Choroid plexus epithelial cell (primary cell): Measurements from ENCODE around the gene APOB.

Experiments
- DNase-seq: peaks from one replicate; pipeline ENCODE4 v3.0.0-alpha.2; 2010; ENCODE audit warnings: low read depth
- H3K4me3 ChIP-seq: 2 replicates; pipeline ENCODE4 v1.5.1; 2011; ENCODE audit warnings: low read depth, mild to moderate bottlenecking, control low read depth, low read length, moderate library complexity
- CTCF ChIP-seq: conservative IDR thresholded peaks from 2 replicates; pipeline ENCODE4 v1.5.1; 2011; ENCODE audit warnings: low read depth, mild to moderate bottlenecking, control low read depth, inconsistent platforms, low read length, moderate library complexity

Gene APOB

GRCh38 chr2:21001225-21001946 lies 42.5 kb downstream of the APOB start:
- no peak for DNase-seq
- TF ChIP-seq CTCF = no peak
- H3K4me3 ChIP-seq = no peak overlapping the region

GRCh38 chr2:20999906-21000645 lies 43.8 kb downstream of the APOB start:
- no peak for TF ChIP-seq CTCF
- H3K4me3 ChIP-seq = no peak overlapping the region
- no peak for DNase-seq

GRCh38 chr2:20998972-20999905 lies 44.6 kb downstream of the APOB start:
- H3K4me3 ChIP-seq = no peak overlapping the region
- DNase-seq = no peak
- no peak for TF ChIP-seq CTCF

- TF ChIP-seq CTCF = no peak
- no peak overlapping the region for H3K4me3 ChIP-seq
- no peak for DNase-seq
Observed at GRCh38 chr2:20997953-20998722, 45.7 kb downstream of the APOB start.

- no peak overlapping the region for H3K4me3 ChIP-seq
- no peak for DNase-seq
- TF ChIP-seq CTCF = no peak
Observed at GRCh38 chr2:20994130-20994529, 49.7 kb downstream of the APOB start.

- no peak overlapping the region for H3K4me3 ChIP-seq
- TF ChIP-seq CTCF = no peak
- peak; percentile 36 for DNase-seq
Observed at GRCh38 chr2:20992201-20992711, 51.6 kb downstream of the APOB start.
